Neural cell (in vitro differentiated cells): ENCODE results near the gene RPL35A.

Source experiments
- EP300 ChIP-seq: fragments of 450-650 bp; conservative IDR thresholded peaks from 2 replicates; pipeline ENCODE4 v1.6.1; 2014; ENCODE audit warnings: antibody characterized with exemption, mild to moderate bottlenecking, moderate library complexity; ENCODE audit not compliant: poor library complexity, severe bottlenecking
- EZH2 ChIP-seq: fragments of 200-600, 300-800 bp; shearing (Covaris generic), sonication (generic); IDR thresholded peaks from 2 replicates; pipeline ENCODE4 v1.6.1; 2014; ENCODE audit warnings: antibody characterized with exemption, low read length, borderline replicate concordance, mild to moderate bottlenecking; ENCODE audit not compliant: insufficient read depth, poor library complexity, severe bottlenecking
- POLR2AphosphoS5 ChIP-seq: IDR thresholded peaks from 2 replicates; pipeline ENCODE4 v1.6.1; 2012
- TAF1 ChIP-seq: IDR thresholded peaks from 2 replicates; pipeline ENCODE4 v1.6.1; 2012; ENCODE audit warnings: low read depth
- TF ChIP-seq, protein P1 (sequence below): fragments of 450-650 bp; IDR thresholded peaks from 2 replicates; pipeline ENCODE4 v1.5.1; 2014; ENCODE audit warnings: antibody characterized with exemption, mild to moderate bottlenecking, moderate library complexity; ENCODE audit not compliant: poor library complexity, severe bottlenecking
- TF ChIP-seq, protein P2 (sequence below): IDR thresholded peaks from 2 replicates; pipeline ENCODE4 v1.6.1; 2012; ENCODE audit warnings: borderline replicate concordance

DNA sequence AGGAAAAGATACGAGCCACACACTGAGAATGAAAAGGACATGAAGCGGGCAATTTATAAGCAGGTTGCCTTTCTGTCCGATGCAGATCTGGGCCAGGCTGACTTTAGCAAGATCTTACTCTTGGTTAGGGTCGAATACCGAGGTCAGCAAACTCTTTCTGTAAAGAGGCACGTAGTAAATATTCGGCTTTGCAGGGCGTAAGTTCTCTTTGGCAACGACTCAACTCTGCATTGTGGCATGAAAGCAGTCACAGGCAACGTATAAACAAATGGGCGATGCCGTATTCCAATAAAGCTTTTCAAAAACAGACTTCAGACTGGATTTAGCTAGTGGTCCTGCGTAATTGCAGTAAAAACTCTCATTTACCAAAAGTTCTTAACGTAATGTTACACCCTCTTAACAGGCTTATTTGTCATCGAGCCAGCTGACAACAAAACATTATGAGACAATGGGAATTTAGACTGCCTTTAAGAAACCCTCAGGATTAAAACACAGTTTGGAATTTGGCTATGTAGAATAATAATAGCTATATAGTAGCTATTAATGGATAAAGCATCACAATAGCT, 13.1 kb upstream of the RPL35A start:
- TF ChIP-seq, protein P1, sequence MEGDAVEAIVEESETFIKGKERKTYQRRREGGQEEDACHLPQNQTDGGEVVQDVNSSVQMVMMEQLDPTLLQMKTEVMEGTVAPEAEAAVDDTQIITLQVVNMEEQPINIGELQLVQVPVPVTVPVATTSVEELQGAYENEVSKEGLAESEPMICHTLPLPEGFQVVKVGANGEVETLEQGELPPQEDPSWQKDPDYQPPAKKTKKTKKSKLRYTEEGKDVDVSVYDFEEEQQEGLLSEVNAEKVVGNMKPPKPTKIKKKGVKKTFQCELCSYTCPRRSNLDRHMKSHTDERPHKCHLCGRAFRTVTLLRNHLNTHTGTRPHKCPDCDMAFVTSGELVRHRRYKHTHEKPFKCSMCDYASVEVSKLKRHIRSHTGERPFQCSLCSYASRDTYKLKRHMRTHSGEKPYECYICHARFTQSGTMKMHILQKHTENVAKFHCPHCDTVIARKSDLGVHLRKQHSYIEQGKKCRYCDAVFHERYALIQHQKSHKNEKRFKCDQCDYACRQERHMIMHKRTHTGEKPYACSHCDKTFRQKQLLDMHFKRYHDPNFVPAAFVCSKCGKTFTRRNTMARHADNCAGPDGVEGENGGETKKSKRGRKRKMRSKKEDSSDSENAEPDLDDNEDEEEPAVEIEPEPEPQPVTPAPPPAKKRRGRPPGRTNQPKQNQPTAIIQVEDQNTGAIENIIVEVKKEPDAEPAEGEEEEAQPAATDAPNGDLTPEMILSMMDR = no peak
- TF ChIP-seq TAF1 (no peak), EP300 (no peak), EZH2 (no peak), POLR2AphosphoS5 (no peak)
- TF ChIP-seq, protein P2, sequence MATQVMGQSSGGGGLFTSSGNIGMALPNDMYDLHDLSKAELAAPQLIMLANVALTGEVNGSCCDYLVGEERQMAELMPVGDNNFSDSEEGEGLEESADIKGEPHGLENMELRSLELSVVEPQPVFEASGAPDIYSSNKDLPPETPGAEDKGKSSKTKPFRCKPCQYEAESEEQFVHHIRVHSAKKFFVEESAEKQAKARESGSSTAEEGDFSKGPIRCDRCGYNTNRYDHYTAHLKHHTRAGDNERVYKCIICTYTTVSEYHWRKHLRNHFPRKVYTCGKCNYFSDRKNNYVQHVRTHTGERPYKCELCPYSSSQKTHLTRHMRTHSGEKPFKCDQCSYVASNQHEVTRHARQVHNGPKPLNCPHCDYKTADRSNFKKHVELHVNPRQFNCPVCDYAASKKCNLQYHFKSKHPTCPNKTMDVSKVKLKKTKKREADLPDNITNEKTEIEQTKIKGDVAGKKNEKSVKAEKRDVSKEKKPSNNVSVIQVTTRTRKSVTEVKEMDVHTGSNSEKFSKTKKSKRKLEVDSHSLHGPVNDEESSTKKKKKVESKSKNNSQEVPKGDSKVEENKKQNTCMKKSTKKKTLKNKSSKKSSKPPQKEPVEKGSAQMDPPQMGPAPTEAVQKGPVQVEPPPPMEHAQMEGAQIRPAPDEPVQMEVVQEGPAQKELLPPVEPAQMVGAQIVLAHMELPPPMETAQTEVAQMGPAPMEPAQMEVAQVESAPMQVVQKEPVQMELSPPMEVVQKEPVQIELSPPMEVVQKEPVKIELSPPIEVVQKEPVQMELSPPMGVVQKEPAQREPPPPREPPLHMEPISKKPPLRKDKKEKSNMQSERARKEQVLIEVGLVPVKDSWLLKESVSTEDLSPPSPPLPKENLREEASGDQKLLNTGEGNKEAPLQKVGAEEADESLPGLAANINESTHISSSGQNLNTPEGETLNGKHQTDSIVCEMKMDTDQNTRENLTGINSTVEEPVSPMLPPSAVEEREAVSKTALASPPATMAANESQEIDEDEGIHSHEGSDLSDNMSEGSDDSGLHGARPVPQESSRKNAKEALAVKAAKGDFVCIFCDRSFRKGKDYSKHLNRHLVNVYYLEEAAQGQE = no peak
